LNCaP clone FGC (cell line): ENCODE data around the gene OR2C1.
A peak's percentile ranks its signal among the peaks of the same experiment; 100 is the strongest.

ENCODE experiments used
- DNase-seq: peaks from one replicate; pipeline ENCODE4 v3.0.0-alpha.2; 2011; ENCODE audit warnings: low read depth
- H3K4me3 ChIP-seq: 2 replicates; pipeline ENCODE4 v1.5.1; 2011; ENCODE audit warnings: mild to moderate bottlenecking, low read depth, low read length, control low read depth
- TF ChIP-seq, protein P1 (sequence below): IDR thresholded peaks from 2 replicates; pipeline ENCODE4 v1.5.1; 2012; ENCODE audit warnings: mild to moderate bottlenecking; ENCODE audit not compliant: control insufficient read depth, insufficient read depth; ENCODE audit errors: extremely low read depth

The OR2C1 gene

DNA sequence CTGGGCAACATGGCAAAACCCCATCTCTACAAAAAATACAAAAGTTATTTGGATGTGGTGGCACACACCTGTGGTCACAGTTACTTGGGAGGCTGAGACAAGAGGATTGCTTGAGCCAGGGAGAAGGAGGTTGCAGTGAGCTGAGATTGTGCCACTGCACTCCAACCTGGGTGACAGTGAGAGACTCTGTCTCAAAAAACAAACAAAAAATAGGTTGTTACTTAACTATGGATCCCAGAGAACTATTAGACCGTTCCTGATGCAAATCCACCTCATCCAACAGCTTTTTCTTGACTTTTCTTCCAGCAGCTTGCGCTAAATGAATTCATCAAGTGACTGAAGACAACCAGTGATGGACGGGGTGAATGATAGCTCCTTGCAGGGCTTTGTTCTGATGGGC is at the start of gene OR2C1:
Gene OR2C1 (plus strand): TSS at position 301 of the 400 bp plus-strand sequence. CDS start 52 bp downstream, at position 353.
- DNase-seq: no peak
- H3K4me3 ChIP-seq: no peak within 1 kb of the TSS
- TF ChIP-seq, protein P1, sequence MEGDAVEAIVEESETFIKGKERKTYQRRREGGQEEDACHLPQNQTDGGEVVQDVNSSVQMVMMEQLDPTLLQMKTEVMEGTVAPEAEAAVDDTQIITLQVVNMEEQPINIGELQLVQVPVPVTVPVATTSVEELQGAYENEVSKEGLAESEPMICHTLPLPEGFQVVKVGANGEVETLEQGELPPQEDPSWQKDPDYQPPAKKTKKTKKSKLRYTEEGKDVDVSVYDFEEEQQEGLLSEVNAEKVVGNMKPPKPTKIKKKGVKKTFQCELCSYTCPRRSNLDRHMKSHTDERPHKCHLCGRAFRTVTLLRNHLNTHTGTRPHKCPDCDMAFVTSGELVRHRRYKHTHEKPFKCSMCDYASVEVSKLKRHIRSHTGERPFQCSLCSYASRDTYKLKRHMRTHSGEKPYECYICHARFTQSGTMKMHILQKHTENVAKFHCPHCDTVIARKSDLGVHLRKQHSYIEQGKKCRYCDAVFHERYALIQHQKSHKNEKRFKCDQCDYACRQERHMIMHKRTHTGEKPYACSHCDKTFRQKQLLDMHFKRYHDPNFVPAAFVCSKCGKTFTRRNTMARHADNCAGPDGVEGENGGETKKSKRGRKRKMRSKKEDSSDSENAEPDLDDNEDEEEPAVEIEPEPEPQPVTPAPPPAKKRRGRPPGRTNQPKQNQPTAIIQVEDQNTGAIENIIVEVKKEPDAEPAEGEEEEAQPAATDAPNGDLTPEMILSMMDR: no peak

- DNase-seq: no peak
- TF ChIP-seq, protein P1: no peak
- peak overlapping the region; percentile 78 for H3K4me3 ChIP-seq
Observed at GRCh38 chr16:3306078-3306477, 49.6 kb upstream of the OR2C1 start.

DNA sequence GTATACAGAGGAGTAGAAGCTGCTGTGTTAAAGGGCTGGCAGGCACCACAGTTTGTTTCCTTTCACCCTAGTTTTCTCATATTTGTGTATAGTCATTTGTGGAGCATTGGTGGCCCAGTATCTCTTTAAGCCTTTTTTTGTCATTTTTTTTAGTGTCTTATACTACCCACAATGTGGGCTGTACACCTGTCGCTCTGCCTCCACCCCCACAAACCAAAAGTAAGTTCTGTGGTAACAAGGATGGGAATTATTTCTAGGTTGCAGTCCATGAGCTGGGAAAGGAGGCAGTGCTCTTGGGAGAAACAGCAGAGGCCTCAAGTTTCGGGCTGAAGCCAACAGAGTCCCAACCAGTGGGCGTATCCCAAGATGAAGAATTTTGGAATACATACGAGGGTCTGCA is 44.2 kb upstream of the OR2C1 start:
- H3K4me3 ChIP-seq: no peak overlapping the region
- no peak for DNase-seq
- TF ChIP-seq, protein P1: no peak

- no peak for DNase-seq
- TF ChIP-seq, protein P1: no peak
- no peak overlapping the region for H3K4me3 ChIP-seq
Observed at GRCh38 chr16:3317315-3317999, 38.2 kb upstream of the OR2C1 start.

DNA sequence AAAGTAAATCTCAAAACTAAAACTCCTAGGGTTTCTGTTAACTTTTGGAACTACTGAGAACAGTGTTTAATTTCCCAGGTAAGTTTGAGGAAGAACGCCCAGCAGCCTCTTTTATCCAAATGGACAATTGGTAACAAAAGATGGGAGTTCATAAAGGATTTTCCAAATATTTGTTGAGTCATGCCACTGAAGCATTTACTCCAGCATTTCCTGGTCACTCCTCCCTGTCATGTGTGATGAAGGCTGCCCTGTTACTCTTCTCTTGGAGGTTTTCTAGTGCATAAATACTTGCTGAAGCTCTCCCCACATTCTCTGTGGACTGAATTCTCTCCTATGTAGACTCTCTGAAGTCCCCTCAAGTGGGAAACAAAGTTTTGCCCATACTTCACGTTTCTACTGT is 33.9 kb upstream of the OR2C1 start:
- no peak for DNase-seq
- H3K4me3 ChIP-seq: no peak overlapping the region
- TF ChIP-seq, protein P1: no peak

- DNase-seq: no peak
- TF ChIP-seq, protein P1: no peak
- no peak overlapping the region for H3K4me3 ChIP-seq
Observed at GRCh38 chr16:3327514-3327913, 28.2 kb upstream of the OR2C1 start.

DNA sequence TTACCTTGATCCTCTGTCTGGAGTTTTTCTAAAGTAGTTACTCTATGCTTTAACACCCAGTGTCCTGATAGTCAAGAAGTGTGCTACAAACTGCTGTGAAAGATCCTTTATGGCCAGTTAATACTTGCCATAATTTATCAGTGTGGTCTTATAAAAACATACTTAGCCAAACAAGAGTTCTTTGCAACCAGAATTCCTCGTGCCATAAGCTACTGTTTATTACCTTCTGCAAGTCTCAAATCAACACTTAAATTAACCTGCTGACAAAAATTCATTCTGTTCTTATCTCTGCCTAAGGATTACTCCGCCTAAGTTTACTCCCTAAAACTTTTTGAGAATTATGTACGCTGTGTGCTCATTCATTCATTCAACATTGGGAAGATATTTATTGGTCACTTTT is 27.6 kb upstream of the OR2C1 start:
- no peak overlapping the region for H3K4me3 ChIP-seq
- no peak for DNase-seq
- TF ChIP-seq, protein P1: no peak
